ENCODE results near the gene HSBP1L1. TPM values are rescaled to one million over a fixed set of nuclear protein-coding genes. Genes with fewer than 3 reads are reported as not detected.

HSBP1L1 gene
- total RNA-seq, 1 experiment from 2014 or later: not detected

- no peak overlapping the region for H2BK120ac ChIP-seq (ENCODE audit: low read depth, low read length, poor library complexity, severe bottlenecking)
Observed at GRCh38 chr18:79987566-79987965, 23.1 kb downstream of the HSBP1L1 start.

More at GRCh38 chr18:79987566-79987965, 23.1 kb downstream of the HSBP1L1 start:
- Mint-ChIP-seq H3K9me3 (no peaks in the 10 kb centered on the region), H3K4me1 (peaks cover 19 to 21% of the 10 kb centered on the region in 2 experiments), H3K4me3 (peak overlapping the region; percentile 82 to 90), H3K36me3 (ENCODE audit: insufficient read depth in 1 of 3, low read depth in 3 of 3) (peaks cover 19 to 34% (median 23%) of the 10 kb centered on the region in 3 experiments), H3K27me3 (ENCODE audit: low read depth) (no peaks in the 10 kb centered on the region), H3K27ac (peak overlapping the region in 2 of 3 experiments; percentile 22 to 89; a peak in 4 of 7 replicates)
- Histone ChIP-seq H2BK20ac (ENCODE audit: low read depth, low read length, poor library complexity, severe bottlenecking) (no peak overlapping the region), H3K18ac (ENCODE audit: insufficient read length, low read depth, low read length) (no peak overlapping the region), H3K9ac (ENCODE audit: extremely low read depth, insufficient read length, low read length) (peak overlapping the region; percentile 79), H4K5ac (ENCODE audit: insufficient read length, low read depth, low read length) (no peak overlapping the region), H2BK5ac (ENCODE audit: insufficient read length, low read length) (no peak overlapping the region), H3K23me2 (ENCODE audit: insufficient read length, low read depth, low read length, poor library complexity, severe bottlenecking) (peaks cover 8% of the 10 kb centered on the region), H3K79me1 (ENCODE audit: insufficient read depth, low read depth, low read length, poor library complexity, severe bottlenecking) (peaks cover 3% of the 10 kb centered on the region), H2BK12ac (ENCODE audit: insufficient read length, low read depth, low read length) (no peak overlapping the region), H3K14ac (ENCODE audit: insufficient read depth, low read length) (no peak overlapping the region), H3K4me2 (ENCODE audit: insufficient read depth, insufficient read length, low read length) (peak overlapping the region; percentile 39), H4K91ac (ENCODE audit: insufficient read length, low read depth, low read length) (no peak overlapping the region), H2AFZ (ENCODE audit: low read length) (no peak overlapping the region), H3K56ac (ENCODE audit: insufficient read length, low read depth, low read length) (no peak overlapping the region), H3K4me1 (ENCODE audit: insufficient read depth, low read length) (no peaks in the 10 kb centered on the region; the same call in 1 of the 2 replicates), H3K79me2 (ENCODE audit: insufficient read depth, low read length) (peaks cover 46% of the 10 kb centered on the region), H3K4ac (ENCODE audit: low read depth, low read length) (no peak overlapping the region), H2BK15ac (ENCODE audit: low read depth, low read length) (no peak overlapping the region), H4K20me1 (ENCODE audit: control insufficient read depth, insufficient read depth, insufficient read length) (no peaks in the 10 kb centered on the region), H3K9me3 (ENCODE audit: control insufficient read depth, low read depth, low read length) (no peaks in the 10 kb centered on the region), H2AK5ac (ENCODE audit: insufficient read length, low read length) (no peak overlapping the region), H3K27ac (ENCODE audit: insufficient read length, low read depth, low read length) (no peak overlapping the region), H3T11ph (ENCODE audit: low read length) (no peak overlapping the region), H3K27me3 (ENCODE audit: insufficient read depth, low read length) (no peaks in the 10 kb centered on the region), H4K8ac (replicated peaks; ENCODE audit: insufficient read length, low read depth, low read length) (no peak overlapping the region), H3K23ac (ENCODE audit: insufficient read length, low read depth, low read length) (no peak overlapping the region)
- DNase-seq: no peak
- TF ChIP-seq, protein P1, sequence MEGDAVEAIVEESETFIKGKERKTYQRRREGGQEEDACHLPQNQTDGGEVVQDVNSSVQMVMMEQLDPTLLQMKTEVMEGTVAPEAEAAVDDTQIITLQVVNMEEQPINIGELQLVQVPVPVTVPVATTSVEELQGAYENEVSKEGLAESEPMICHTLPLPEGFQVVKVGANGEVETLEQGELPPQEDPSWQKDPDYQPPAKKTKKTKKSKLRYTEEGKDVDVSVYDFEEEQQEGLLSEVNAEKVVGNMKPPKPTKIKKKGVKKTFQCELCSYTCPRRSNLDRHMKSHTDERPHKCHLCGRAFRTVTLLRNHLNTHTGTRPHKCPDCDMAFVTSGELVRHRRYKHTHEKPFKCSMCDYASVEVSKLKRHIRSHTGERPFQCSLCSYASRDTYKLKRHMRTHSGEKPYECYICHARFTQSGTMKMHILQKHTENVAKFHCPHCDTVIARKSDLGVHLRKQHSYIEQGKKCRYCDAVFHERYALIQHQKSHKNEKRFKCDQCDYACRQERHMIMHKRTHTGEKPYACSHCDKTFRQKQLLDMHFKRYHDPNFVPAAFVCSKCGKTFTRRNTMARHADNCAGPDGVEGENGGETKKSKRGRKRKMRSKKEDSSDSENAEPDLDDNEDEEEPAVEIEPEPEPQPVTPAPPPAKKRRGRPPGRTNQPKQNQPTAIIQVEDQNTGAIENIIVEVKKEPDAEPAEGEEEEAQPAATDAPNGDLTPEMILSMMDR (conservative IDR thresholded peaks at IDR 0.05): no peak
- no CpG with 5 or more reads among the region's 6 CpGs for WGBS (ENCODE audit: extremely low coverage, insufficient read length, low lambda C conversion rate)
